HG03064 (cell line): ENCODE results near the gene SLC25A13.

ENCODE experiments used
- ATAC-seq: cut with Tn5 transposase; IDR thresholded peaks from one replicate; pipeline ENCODE4 v1.9.1; 2021; ENCODE audit warnings: low read depth; ENCODE audit not compliant: unreplicated experiment

The SLC25A13 gene

DNA sequence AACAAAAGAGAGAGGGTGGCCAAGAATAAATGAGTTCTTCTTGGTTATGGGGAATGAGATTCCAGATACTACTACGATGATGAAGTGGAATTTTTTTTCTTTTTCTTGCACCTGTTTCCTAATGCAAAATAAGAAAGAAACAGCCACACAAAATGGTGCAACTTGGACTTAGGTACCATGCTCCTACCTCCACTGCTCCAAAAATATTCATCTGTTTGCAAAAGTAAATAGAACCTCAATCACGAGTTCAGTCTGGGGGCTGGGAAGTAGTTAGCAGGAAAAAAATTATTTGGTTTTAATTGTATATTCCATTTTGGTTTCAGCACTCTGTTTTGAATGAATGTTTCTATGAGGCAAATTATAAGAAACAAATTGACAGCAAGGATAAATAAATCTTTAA, 73.5 kb downstream of the SLC25A13 start:
- ATAC-seq: no peak

DNA sequence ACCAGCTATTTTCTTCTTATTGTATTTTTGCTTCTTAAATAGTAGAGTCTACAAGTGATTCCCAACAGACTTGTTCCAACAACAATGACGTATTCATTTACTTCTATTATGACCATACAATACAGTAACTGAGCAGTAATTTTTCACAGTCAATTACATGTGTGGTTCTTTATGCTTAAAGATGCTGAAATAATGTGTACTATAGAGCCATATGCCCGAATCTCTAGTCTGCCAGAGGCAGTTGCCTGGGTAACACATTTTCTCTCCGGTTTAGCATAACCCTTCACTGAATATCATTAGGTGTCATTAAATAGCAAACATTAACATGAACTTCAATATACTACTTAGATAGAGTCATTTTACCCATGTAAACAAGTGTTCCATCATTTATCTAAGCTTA, 75.0 kb downstream of the SLC25A13 start:
- ATAC-seq: no peak

DNA sequence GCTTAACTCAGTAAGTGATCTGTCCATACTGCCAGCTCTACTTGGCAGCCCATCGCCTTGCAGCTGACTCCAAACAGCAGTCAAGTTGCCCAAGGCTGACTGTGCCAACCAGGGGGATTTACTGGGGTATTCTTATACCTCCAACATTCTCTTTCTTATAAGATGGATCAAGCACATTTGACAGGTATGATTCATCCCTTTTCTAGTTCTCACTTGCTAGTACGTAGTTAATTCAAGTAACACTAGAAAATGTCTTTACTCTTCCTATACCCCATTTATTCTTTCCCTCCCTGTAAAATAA, 77.0 kb downstream of the SLC25A13 start:
- no peak for ATAC-seq

DNA sequence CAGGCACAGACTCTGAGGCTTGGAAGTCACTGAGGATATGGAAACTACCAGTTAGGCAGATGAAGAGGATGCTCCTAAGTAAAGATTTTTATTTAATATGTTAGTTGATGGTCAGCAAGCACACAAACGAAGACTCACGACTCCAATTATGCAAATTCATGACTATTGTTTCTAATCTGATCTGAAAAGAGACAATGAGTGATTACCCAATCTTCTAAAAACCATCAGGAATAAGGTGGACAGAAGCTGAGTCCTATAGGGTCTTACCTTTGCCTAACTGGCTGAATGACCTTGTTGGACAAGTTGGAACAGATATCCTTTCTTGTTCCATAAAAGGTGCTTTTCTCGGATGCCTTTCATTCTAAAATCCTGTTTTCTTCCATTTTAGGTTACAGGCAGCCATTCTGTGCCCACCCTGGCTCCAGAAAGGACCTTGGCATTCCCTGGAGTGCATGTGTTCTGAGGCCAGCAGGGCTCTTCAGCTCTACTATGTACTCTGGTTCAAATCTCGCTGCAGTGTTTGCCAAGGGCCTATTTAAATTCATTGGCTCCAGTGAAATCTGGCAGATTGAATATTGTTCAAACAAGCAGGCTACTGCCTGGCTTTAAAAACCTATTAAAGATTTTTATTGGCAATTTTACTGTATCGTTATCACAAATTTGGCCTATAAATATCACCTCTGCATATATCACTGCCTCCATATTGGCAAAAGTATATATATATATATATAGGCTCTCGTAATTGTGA, 77.5 kb downstream of the SLC25A13 start:
- no peak for ATAC-seq

DNA sequence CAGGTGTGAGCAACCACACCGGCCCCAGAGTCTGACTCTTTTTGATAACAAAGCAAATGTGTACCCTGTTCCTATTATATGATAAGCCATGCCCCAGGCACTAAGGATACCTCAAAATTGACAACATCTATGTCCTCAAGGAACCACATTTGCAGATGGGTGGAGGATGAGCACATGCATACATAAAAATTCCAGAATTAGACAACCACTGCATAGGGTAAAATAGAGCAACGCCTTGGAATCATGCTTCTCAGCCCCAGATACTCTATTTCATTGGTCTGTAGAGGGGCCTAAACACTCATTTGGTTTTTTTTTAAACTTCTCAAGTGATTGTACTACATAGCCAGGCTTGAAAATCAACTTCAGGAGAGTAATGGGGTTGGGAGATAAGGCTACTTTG, 78.7 kb downstream of the SLC25A13 start:
- ATAC-seq: no peak

DNA sequence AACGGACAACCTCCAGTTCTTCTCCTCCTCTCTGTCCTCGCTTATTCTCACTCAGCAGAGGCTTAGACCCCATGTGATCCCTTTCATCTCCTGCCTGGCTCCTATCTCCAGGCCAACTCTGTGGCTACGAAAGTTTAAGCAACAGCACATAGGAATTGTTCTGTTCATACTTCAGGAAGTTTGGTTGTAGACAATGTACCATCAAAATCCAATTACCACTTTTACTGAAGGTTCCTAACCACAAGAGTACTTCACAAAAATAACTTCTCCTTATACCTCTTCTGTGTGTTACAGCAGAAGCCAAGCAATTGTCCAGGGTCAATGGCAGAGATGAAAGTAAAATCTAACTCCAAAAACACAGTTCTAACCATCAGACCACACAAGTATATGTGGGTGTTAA, 80.0 kb downstream of the SLC25A13 start:
- no peak for ATAC-seq

DNA sequence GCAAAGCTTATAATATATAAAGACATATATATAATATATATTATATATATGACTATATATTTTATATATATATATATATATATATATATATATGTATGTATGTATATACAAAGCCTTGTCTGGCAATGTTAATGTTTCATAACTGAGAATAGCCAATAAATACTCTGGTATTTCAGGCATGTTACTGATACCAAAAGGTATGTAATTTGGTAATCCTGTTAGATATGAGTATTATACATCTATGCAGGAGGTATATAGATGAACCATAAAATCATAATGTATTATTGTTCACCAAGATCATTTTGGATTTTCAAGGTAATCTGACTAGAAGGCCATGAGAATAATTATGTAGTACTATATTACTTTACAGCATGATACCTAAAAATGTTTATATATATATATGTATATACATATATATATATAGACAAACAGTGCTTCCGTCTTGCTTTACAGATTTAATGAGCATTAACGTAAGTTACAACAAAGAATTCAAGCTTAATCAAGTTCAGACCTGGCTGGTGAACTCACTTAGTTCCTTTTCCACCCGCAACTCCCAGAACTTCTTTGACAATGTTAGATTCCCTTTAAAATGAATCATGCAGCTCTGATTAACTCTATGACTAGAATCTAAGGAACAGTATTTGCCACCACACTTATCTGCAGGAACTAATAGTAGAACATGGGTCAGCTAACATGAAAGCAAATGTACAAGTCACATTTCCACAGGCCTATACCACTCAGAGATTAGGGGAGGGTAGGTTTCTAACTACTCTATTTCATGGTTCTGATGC, 82.7 kb downstream of the SLC25A13 start:
- ATAC-seq: no peak

DNA sequence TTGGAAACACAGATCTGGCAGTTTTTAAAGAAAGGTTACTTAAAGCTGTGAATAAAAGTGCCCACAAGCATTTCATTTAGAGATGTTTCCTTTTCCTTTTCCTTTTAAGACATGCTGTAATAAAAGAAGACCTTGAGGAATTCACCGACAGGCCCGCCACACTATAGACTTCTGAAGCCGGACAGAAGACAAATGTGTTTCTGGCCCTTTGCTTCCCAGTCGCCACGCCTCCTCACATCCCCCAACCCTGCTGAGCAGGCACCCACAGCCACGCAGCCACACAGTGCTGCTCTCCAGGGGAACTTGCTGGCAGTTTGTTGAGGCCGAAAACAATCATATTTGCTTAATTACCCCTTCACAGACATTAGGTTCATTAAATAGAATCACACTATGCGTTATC, 83.4 kb downstream of the SLC25A13 start:
- no peak for ATAC-seq

DNA sequence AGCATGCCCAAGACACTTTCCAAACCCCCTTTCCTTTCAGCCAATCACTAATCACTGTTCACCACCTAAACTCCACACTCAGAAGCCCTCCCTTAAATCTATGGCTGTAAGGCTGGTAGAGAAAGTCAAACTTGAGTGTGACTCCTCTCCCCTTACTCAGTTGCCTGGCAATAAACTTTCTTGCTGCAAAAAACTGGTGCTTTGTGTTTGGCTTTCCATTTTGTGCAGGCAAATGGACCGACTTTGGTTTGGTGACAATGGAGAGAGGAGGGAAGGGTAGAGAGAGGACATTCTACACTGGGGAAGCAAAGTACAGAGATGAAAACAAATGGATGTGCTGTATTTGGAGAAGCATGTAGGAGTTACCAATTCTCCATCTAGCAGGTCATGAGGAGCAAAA, 84.9 kb downstream of the SLC25A13 start:
- no peak for ATAC-seq

DNA sequence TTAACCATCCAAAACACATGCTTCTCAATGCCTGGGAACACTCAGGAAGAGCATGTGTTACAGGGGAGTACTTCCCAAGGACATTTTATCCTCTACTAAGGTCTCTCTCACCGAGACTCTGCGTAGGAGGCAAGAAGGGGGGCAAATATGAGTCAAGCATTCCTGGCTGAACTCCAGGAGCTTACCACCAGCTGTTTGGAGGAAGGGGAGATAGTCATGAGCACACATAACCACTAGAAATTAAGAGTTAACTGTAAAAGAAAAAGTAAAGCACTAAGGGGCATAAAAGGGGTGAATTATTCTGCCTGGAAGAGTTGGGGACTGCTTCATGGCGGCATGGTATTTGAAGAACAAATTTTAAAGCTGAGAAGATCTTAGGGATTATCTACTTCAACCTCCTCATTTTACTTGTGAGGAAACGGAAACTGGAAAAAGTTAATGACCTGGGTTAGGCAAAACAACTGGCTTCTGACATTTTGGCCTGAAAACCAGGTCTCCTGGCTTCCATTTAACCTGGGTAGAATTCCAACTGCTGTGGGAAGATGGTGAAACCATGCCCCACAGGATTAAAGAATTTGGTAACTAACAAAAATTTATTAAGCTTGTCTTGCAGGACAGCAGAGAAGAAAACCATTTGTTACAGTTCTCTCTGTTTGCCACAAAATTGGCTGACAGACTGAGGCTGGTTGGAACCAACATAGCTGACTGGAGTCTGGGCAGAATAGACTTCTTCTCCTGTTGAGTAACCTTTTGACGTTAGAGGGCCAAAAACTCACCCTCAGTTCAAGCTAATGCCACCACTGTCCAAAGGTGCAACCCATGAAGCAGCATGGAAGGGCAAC, 85.5 kb downstream of the SLC25A13 start:
- ATAC-seq: no peak

DNA sequence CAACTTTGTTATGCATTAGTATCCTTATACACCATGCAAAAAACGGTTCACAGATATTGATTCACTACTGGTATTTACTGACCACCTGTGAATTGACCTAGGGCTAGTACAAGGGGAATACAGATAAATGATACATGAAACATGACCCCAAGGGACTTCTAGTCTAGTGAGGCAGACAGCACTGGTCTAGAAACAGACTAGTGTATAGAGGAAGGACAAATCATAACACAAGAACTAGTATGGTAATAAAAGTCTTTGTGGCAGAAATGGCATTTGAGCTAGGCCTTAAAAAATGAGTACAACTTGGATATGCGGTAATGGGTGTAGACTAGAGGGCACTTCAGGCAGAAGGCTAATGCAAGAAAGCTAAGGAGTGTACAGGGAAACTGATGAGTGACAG, 86.6 kb downstream of the SLC25A13 start:
- no peak for ATAC-seq

DNA sequence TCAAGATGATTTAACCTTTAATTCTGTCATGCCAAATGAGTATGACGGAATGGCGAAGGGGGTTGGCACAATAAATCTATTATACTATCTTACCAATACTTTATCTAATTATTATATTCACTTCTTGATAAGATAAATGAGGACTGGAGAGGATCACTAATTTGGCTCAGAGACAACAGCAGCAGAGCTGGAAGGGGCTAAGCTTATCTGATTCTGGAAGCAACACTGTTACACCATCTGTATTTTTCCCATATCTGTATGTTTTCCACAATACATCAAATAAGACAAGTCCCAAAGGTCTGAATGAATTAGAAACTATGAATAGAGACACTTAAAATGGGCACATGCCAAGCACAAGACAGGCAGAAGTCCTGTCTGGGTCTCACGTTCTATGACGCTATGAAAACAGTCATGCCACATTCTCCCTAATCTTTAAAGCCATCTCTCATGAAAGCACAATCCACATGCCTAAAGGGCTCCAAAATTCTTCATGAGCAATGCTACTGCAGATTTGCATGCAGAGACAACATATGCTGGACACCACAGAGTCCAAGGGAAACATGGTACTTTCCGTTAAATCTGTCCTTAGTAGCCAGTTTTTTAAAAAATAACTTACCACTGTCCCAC, 88.3 kb downstream of the SLC25A13 start:
- ATAC-seq: no peak

DNA sequence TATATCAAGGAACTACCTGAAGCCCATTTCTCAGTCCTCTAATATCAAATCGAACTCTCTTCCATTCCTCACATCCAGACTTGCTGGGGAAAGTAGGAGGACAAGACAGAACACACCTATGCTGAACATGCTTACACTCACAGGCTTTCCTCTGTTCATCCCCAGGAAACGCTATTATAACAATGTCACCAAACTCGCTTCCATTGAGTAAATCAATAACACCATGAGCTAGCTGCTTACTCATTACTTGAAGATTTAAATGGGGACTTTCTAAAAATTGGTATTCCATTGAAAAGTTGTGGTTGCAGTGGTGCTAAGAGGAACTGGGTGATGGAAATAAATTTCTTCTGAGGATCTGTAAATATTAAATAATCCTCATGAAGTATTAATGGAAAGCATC, 88.8 kb downstream of the SLC25A13 start:
- ATAC-seq: no peak

DNA sequence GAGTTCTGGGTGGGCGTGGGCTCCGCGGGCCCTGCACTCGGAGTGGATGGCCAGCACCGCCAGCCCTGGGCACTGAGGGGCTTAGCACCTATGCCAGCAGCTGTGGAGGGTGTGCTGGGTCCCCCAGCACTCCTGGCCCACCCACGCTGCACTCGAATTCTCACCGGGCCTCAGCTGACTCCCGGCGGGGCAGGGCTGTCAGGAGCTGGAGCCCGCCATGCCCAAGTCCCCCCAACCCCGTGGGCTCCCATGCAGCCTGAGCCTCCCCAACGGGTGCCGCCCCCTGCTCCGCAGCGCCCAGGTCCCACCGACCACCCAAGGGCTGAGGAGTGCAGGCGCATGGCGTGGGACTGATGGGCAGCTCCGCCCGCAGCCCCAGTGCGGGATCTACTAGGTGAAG, 93.1 kb downstream of the SLC25A13 start:
- no peak for ATAC-seq

DNA sequence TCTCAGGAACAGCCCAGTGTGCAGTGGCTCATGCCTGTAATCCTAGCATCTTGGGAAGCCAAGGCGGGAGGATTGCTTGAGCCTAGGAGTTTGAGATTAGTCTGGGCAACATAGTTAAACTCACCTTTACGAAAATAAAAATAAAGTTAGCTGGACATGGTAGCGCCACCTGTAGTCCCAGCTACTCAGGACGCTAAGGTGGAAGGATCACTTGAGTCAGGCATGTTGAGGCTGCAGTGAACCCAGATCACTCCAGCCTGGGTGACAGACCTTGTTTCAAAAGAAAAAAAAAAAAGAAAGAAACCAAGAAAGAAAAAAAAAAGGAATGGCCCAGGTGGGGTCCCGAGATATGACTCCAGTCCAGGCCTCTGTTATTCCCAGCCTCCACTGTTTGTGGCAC, 96.6 kb downstream of the SLC25A13 start:
- no peak for ATAC-seq

DNA sequence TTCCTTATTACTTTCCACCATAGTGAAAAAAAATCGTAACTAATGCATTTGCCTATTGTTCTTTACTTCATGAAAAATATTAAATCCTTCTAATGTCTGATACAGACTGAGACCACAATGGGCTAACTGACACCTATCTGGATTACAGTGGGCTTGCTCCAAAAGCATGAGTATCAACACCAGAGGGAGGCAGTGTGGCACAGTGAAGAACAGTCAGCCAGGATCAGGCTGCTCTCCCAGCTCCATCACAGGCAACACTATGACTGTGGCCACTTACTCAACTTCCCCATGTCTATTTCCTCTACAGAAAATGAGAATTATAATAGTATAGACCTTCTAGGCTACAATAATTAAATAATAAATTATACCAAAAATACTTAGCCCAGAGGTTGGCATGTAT, 97.2 kb downstream of the SLC25A13 start:
- no peak for ATAC-seq

DNA sequence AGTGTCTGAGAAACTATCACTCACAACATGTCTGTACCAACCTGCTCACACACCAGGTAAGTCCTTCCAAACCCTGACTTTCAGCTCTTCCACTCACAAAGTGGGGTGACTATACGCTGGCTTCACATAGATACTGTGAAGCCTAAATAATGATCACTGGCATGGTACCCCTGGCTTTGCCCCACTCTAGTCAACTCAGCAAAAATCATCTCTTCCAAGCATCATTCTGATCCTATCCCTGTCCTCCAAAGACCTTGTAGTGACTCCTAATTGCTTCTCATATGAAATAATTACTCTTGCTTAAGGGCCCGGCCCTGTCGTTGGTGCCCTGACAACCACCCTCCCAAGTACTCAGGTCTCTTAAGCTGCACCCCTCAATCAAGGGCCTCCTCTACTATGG, 97.8 kb downstream of the SLC25A13 start:
- ATAC-seq: no peak

DNA sequence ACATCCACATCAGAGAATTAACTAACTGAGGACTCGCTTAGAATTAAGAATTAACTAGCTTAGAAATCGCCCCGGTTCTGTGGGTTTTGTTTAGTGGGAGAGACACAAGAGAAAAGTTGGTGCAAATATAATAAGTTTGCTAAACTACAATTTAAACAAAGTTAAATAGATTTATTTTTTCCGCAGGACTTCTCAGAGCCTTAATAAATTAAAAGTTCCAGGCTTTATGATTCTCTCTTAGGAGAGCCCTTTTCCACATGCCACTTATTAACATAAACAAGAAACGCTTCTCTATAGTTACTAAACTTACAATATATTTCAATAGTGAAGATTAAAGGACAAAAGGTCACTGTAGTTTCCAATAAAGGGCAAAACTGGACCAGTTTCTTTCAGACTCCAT, 100.0 kb downstream of the SLC25A13 start:
- ATAC-seq: no peak

DNA sequence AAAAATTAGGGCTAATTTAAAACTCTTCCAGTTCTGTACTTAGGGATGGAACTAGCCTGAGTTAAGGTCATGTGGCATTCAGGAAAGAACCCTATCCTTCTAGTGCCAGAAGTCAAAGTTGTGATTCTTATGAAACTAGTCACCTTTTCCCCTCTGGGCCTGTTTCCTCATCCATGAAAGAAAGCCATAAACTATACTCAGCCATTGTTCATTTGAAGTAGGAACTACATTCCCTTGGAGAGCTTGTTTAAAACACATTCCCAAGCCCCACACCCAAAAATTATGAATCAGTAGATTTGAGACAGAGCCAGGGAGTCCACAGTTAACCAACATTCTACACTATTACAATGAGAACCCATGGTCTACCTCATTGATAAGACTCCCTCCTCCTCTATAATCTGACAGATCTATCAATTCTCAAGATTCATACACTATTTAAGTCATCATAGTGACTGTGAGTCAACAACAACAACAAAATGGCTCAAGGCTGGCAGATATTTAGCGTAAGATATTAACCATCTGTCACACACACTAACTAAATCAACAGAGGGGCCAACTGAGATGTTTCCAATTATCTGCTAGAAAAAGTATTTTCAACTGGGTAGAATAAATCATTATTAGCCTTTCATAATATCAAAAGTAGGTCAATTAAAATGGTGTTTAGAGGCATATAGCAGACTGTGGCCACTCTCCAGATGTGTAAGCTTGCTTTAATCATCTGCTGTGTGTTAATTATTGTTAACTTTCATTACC, 102.3 kb downstream of the SLC25A13 start:
- ATAC-seq: no peak

DNA sequence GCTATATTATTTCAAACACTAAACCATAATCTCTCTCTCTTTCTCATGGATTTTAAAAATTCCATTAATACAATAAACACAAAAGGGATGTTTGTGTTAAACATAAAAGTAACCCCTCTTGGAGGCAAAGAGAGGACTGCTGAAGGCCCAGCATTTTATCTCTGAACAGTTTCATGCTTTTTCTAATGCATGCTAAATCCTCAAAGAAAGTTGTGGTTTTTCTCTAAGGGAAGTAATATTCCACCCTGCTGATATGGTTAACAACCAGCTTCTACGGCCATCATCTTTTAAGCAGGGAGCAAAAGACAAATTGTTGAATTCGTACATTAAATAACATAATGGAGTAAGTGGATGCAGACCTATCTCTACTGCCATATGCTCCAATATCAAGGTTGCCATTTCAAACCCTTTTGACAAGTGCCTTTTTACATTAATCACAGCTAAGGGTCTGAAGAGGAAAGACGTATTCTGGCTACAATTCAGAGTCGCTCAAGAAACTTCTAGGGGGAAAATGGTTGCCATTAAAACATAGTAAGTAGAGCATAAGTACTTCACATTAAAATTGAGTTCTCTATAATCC, 103.1 kb downstream of the SLC25A13 start:
- ATAC-seq: no peak
